AG04449 (cell line): ENCODE results near the gene DOK7.

Source experiments
- CTCF ChIA-PET: fragments of 350-600 bp; formaldehyde crosslinking; extraction: SDS; loops from one replicate; lab custom pipeline; 2021; ENCODE audit warnings: antibody characterized with exemption; lab: Yijun Ruan, JAX
- POLR2A ChIA-PET: fragments of 400-600, 350-600 bp; formaldehyde crosslinking; extraction: SDS; loops from one replicate; lab custom pipeline; 2020; ENCODE audit warnings: antibody characterized with exemption, inconsistent platforms; lab: Yijun Ruan, JAX
- DNase-seq: peaks from one replicate; pipeline ENCODE4 v3.0.0-alpha.2; 2010; ENCODE audit warnings: low read depth, low spot score
- H3K4me3 ChIP-seq: 2 replicates; pipeline ENCODE4 v1.5.1; 2011; ENCODE audit warnings: low read depth, mild to moderate bottlenecking, control low read depth, low read length
- TF ChIP-seq, protein P1 (sequence below): IDR thresholded peaks from one replicate; pipeline ENCODE4 v1.5.1; 2011; ENCODE audit warnings: mild to moderate bottlenecking, moderate library complexity, low read length, control low read depth, inconsistent platforms; ENCODE audit not compliant: insufficient read depth; ENCODE audit errors: missing control alignments

DOK7 gene

DNA sequence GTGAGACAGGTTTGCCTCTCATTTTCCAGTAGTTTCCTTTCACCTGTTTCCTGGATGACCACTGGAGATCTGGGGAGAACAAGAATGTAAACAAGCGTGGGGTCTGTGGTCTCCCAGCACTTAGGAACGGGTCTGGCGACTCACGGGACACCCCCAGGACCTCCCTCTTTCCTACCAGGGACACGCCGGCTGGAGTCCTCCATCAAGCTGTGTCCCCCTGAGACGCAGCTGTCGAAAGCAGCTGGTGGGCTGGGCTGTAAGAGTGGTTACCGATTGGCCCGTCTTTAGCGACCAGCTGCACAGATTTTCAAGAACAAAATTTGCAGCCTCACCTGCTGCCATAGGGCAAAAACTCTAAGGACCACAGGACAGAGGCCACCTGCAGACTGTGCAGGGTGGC lies 57.2 kb downstream of the DOK7 start:
- TF ChIP-seq, protein P1, sequence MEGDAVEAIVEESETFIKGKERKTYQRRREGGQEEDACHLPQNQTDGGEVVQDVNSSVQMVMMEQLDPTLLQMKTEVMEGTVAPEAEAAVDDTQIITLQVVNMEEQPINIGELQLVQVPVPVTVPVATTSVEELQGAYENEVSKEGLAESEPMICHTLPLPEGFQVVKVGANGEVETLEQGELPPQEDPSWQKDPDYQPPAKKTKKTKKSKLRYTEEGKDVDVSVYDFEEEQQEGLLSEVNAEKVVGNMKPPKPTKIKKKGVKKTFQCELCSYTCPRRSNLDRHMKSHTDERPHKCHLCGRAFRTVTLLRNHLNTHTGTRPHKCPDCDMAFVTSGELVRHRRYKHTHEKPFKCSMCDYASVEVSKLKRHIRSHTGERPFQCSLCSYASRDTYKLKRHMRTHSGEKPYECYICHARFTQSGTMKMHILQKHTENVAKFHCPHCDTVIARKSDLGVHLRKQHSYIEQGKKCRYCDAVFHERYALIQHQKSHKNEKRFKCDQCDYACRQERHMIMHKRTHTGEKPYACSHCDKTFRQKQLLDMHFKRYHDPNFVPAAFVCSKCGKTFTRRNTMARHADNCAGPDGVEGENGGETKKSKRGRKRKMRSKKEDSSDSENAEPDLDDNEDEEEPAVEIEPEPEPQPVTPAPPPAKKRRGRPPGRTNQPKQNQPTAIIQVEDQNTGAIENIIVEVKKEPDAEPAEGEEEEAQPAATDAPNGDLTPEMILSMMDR: no peak
- ChIA-PET POLR2A (no interaction called here), CTCF (no interaction called here)
- no peak for DNase-seq
- no peak overlapping the region for H3K4me3 ChIP-seq

DNA sequence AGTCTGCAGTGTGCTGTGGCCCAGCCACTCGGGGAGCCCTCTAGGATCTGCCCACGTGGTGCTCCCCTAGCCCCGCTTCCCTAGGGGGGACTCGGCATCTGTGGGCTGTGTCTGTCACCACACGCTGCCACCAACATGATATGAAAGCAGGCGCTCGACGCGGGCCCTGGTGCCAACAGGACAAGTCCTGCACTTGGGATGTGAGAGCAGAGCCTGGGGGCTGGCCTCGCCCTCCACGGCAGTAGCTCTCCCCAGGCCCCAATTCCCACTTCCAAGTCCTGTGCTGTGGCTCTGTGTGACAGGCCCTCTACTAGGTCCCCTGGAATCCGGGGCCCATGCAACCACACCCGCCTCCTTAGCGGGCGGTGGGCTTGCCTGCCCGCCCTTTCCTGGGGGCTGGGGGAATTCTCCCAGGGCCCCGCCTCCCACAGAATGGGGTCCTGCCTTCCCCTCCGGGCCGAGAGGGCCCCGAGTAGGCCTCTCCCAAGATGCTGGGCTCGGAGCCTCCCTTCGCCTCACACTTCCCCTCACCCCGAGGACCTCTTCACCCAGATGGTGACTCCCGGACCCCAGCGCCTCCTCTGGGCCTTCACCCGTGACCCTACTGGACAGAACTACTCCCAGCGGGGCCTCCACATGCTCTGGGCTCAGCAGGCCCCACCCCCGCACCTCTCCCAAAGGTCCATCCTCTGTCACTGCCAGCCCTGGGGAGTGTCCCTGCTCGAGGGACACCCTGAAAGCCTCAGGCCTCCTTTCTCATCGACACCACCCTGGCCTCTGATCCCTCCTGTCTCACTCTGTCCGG lies 57.9 kb downstream of the DOK7 start:
- DNase-seq: no peak
- H3K4me3 ChIP-seq: no peak overlapping the region
- POLR2A ChIA-PET: no interaction called here
- CTCF ChIA-PET: no interaction called here
- TF ChIP-seq, protein P1: no peak

DNA sequence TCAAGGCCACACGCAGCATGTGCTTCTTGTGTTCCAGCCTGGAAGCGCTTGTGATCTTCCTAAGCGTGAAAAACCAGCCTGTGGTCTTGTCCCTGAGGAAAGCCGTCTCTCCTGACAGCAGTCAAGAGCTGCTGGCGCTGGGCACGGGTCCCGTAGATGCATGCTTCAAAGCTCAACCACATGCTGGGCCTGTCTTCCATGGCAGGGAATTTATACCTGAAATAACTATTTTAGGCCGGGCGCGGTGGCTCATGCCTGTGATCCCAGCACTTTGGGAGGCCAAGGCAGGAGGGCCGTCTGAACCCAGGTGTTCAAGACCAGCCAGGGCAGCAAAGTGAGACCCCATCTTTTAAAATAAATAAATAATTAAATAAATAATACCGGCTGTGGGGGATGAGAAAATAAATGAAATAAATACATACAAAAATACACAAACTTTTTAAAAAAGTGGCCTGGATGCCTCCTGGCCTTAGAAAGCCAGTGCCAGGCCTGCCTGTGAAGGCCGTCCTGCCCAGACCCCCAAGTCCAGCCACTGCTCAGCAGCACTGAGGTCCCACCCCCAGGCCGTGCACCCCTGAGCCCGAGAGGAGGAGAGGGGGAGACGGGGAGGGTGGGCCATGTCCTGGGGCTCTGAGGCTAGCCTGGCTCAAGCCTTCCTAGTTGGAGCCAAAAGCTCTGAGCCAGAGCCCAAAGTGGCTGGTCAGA lies 58.7 kb downstream of the DOK7 start:
- ChIA-PET CTCF (no interaction called here), POLR2A (no interaction called here)

DNA sequence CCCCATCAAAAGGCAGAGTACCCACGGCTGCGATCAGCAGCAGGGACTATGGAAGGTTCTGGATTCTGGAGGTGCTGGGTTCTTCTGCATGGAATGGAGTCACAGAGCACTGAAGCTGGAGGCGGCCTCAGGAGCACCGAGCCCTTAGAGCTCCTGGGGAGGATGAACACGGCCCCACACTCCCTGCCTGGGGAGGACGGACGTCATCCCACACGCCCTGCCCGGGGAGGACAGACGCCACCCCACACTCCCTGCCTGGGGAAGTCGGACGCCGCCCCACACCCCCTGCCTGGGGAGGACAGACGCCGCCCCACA lies 59.2 kb downstream of the DOK7 start:
- no peak for DNase-seq
- ChIA-PET CTCF (no interaction called here), POLR2A (no interaction called here)
- TF ChIP-seq, protein P1: no peak
- no peak overlapping the region for H3K4me3 ChIP-seq

More for the DNA sequence above, 58.7 kb downstream of the DOK7 start:
- TF ChIP-seq, protein P1: no peak
- H3K4me3 ChIP-seq: no peak overlapping the region
- DNase-seq: no peak

DNA sequence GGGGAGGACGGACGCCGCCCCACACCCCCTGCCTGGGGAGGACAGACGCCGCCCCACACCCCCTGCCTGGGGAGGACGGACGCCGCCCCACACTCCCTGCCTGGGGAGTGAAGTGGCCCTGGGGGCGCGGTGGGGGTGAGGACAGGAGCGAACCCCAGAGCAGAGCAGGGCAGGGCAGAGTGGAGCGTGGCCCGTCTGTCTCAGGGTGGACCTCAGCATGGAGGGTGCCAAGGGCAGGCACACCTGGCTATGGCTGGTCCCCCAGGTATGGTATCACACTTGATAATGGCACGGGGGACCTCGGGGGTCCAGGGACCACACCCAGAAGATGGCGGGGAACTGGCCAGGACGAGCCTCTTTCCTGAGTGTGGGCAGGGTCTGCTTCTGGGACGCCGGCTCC lies 59.5 kb downstream of the DOK7 start:
- TF ChIP-seq, protein P1: no peak
- ChIA-PET CTCF (no interaction called here), POLR2A (no interaction called here)
- no peak for DNase-seq
- no peak overlapping the region for H3K4me3 ChIP-seq

DNA sequence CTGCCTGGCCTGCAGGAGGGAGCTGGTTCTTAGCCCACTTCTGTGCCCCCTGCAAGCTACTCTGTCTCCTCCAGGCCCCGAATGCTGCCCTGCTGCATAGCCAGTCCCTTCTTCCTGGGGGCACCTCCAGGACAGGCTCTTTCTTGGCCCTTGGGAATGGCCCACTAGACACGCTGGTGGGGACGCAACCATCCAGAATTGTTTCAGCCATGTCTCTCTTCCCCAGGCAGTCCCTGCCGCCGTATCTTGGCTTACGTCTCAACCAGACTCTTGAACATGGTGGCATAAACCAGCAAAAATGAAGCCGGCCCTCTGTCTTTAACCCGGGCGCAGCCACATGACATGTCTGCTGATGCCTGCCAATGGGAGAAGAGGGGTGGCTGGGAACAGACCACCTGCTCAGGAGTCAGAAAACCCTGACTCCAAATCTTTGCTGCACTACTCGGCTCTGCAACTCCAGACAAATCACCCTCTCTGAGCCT lies 60.1 kb downstream of the DOK7 start:
- TF ChIP-seq, protein P1: no peak
- ChIA-PET CTCF (no interaction called here), POLR2A (no interaction called here)
- DNase-seq: no peak
- H3K4me3 ChIP-seq: no peak overlapping the region
